SU-DHL-6 (cell line): ENCODE data around the gene CRYBA1.

ENCODE experiments used
- H2AFZ ChIP-seq: fragments of 200-600 bp; sonication (generic); 2 replicates; pipeline ENCODE4 v1.6.1; 2014; ENCODE audit warnings: low read depth, mild to moderate bottlenecking, moderate library complexity, mixed read lengths, antibody characterized with exemption, low read length; ENCODE audit not compliant: severe bottlenecking
- H3F3A ChIP-seq: fragments of 200-600 bp; shearing (Covaris generic); 2 replicates; pipeline ENCODE4 v1.6.0; 2016; ENCODE audit warnings: antibody characterized with exemption, mild to moderate bottlenecking; ENCODE audit not compliant: insufficient read depth
- H3K27ac ChIP-seq: fragments of 200-600 bp; sonication (generic); 2 replicates; pipeline ENCODE4 v1.5.1; 2016; ENCODE audit warnings: low read depth, mild to moderate bottlenecking, low read length, moderate library complexity, mixed read lengths
- H3K27me3 ChIP-seq: fragments of 200-600 bp; sonication (generic), shearing (Covaris generic); 2 replicates; pipeline ENCODE4 v1.6.0; 2014; ENCODE audit warnings: mild to moderate bottlenecking, low read length
- H3K36me3 ChIP-seq: fragments of 200-600 bp; sonication (generic); 2 replicates; pipeline ENCODE4 v1.6.1; 2014; ENCODE audit warnings: mild to moderate bottlenecking, low read length, mixed read lengths
- H3K4me2 ChIP-seq: fragments of 300-600, 200-600 bp; shearing (Covaris generic), sonication (generic); 2 replicates; pipeline ENCODE4 v1.6.0; 2014; ENCODE audit warnings: low read length, low read depth, mild to moderate bottlenecking; ENCODE audit not compliant: poor library complexity, severe bottlenecking
- H3K4me3 ChIP-seq: fragments of 200-600 bp; sonication (generic); 2 replicates; pipeline ENCODE4 v1.5.1; 2014; ENCODE audit warnings: antibody characterized with exemption, low read length, mild to moderate bottlenecking, mixed read lengths; ENCODE audit not compliant: insufficient read depth, poor library complexity, severe bottlenecking
- H3K79me2 ChIP-seq: fragments of 200-600 bp; sonication (generic); 2 replicates; pipeline ENCODE4 v1.6.1; 2014; ENCODE audit warnings: mild to moderate bottlenecking, low read length, moderate library complexity; ENCODE audit not compliant: insufficient read depth
- H3K9ac ChIP-seq: fragments of 200-600 bp; sonication (generic); 2 replicates; pipeline ENCODE4 v1.7.0; 2014; ENCODE audit warnings: mild to moderate bottlenecking, low read length
- H3K9me2 ChIP-seq: fragments of 200-600 bp; sonication (generic); replicated peaks from 2 replicates; pipeline ENCODE4 v1.6.1; 2014; ENCODE audit warnings: low read length; ENCODE audit not compliant: insufficient read depth
- H3K9me3 ChIP-seq: fragments of 200-600 bp; sonication (generic); 2 replicates; pipeline ENCODE4 v1.6.1; 2014; ENCODE audit warnings: low read length, mixed read lengths; ENCODE audit not compliant: insufficient read depth
- H4K20me1 ChIP-seq: fragments of 200-600 bp; sonication (generic); 2 replicates; pipeline ENCODE4 v1.6.1; 2014; ENCODE audit warnings: low read depth, mild to moderate bottlenecking, antibody characterized with exemption, low read length, moderate library complexity, mixed read lengths
- CTCF ChIP-seq: fragments of 200-600 bp; sonication (generic); IDR thresholded peaks from one replicate; pipeline ENCODE4 v1.5.1; 2017; ENCODE audit warnings: antibody characterized with exemption, mild to moderate bottlenecking, low read length, moderate library complexity; ENCODE audit not compliant: insufficient read depth, poor library complexity, severe bottlenecking
- EZH2phosphoT487 ChIP-seq: fragments of 200-600 bp; sonication (generic), shearing (Covaris generic); conservative IDR thresholded peaks from 2 replicates; pipeline ENCODE4 v1.6.1; 2018; ENCODE audit warnings: mild to moderate bottlenecking, antibody characterized with exemption, low read length, moderate library complexity, mixed read lengths

The CRYBA1 gene

GRCh38 chr17:29207975-29208374 lies 38.7 kb upstream of the CRYBA1 start:
- Histone ChIP-seq H3F3A (no peaks in the 10 kb centered on the region), H3K4me2 (no peak overlapping the region)
- TF ChIP-seq CTCF (no peak), EZH2phosphoT487 (no peak)

GRCh38 chr17:29209073-29209472 lies 37.6 kb upstream of the CRYBA1 start:
- Histone ChIP-seq H3K9ac (no peak overlapping the region), H3K9me3 (no peaks in the 10 kb centered on the region), H3K27ac (no peak overlapping the region), H3K27me3 (no peaks in the 10 kb centered on the region), H3K4me2 (no peak overlapping the region), H4K20me1 (no peaks in the 10 kb centered on the region), H3K36me3 (no peaks in the 10 kb centered on the region), H3K79me2 (no peaks in the 10 kb centered on the region), H3F3A (no peaks in the 10 kb centered on the region), H3K4me3 (no peak overlapping the region), H2AFZ (no peak overlapping the region), H3K9me2 (no peaks in the 10 kb centered on the region)
- TF ChIP-seq CTCF (no peak), EZH2phosphoT487 (no peak)

More at GRCh38 chr17:29207975-29208374, 38.7 kb upstream of the CRYBA1 start:
- no peaks in the 10 kb centered on the region for H4K20me1 ChIP-seq
- H3K9me3 ChIP-seq, result no peaks in the 10 kb centered on the region
- H3K27me3 ChIP-seq, result no peaks in the 10 kb centered on the region
- H3K27ac ChIP-seq, result no peak overlapping the region
- no peaks in the 10 kb centered on the region for H3K79me2 ChIP-seq
- no peaks in the 10 kb centered on the region for H3K36me3 ChIP-seq
- H2AFZ ChIP-seq, result no peak overlapping the region
- no peak overlapping the region for H3K9ac ChIP-seq
- no peaks in the 10 kb centered on the region for H3K9me2 ChIP-seq
- H3K4me3 ChIP-seq, result no peak overlapping the region

GRCh38 chr17:29210879-29211278 lies 35.8 kb upstream of the CRYBA1 start:
- TF ChIP-seq CTCF, result no peak
- no peak for TF ChIP-seq EZH2phosphoT487
- H3K4me2 ChIP-seq, result no peak overlapping the region
- no peaks in the 10 kb centered on the region for H3F3A ChIP-seq
- H3K9me2 ChIP-seq, result no peaks in the 10 kb centered on the region
- no peaks in the 10 kb centered on the region for H3K36me3 ChIP-seq
- H3K79me2 ChIP-seq, result no peaks in the 10 kb centered on the region
- H3K27me3 ChIP-seq, result no peaks in the 10 kb centered on the region
- H2AFZ ChIP-seq, result no peak overlapping the region
- no peak overlapping the region for H3K27ac ChIP-seq
- no peaks in the 10 kb centered on the region for H4K20me1 ChIP-seq
- no peak overlapping the region for H3K4me3 ChIP-seq
- no peaks in the 10 kb centered on the region for H3K9me3 ChIP-seq
- no peak overlapping the region for H3K9ac ChIP-seq

- H3K9me3 ChIP-seq, result no peaks in the 10 kb centered on the region
- no peaks in the 10 kb centered on the region for H3F3A ChIP-seq
- TF ChIP-seq EZH2phosphoT487 (no peak), CTCF (no peak)
- no peak overlapping the region for H3K27ac ChIP-seq
- no peaks in the 10 kb centered on the region for H3K9me2 ChIP-seq
- no peak overlapping the region for H2AFZ ChIP-seq
- H3K9ac ChIP-seq, result no peak overlapping the region
- H3K79me2 ChIP-seq, result no peaks in the 10 kb centered on the region
- H3K4me3 ChIP-seq, result no peak overlapping the region
- H3K27me3 ChIP-seq, result no peaks in the 10 kb centered on the region
- no peaks in the 10 kb centered on the region for H4K20me1 ChIP-seq
- H3K36me3 ChIP-seq, result no peaks in the 10 kb centered on the region
- H3K4me2 ChIP-seq, result no peak overlapping the region
Observed at GRCh38 chr17:29212094-29212631, 34.5 kb upstream of the CRYBA1 start.
